HG03460 (cell line): ENCODE results near the gene SLC16A12.

ENCODE experiments used
- ATAC-seq: cut with Tn5 transposase; IDR thresholded peaks from one replicate; pipeline ENCODE4 v1.9.1; 2021; ENCODE audit not compliant: unreplicated experiment

SLC16A12 gene

GRCh38 chr10:89516149-89516832 lies 19.1 kb downstream of the SLC16A12 start:
- ATAC-seq, result no peak

GRCh38 chr10:89515031-89515841 lies 20.2 kb downstream of the SLC16A12 start:
- no peak for ATAC-seq

- no peak for ATAC-seq
These were observed 22.2 kb downstream of the SLC16A12 start for GRCh38 chr10:89513206-89513605.

GRCh38 chr10:89505640-89506275 lies 29.6 kb downstream of the SLC16A12 start:
- ATAC-seq, result no peak

GRCh38 chr10:89504691-89505090 lies 30.7 kb downstream of the SLC16A12 start:
- no peak for ATAC-seq

- ATAC-seq, result no peak
These were observed 31.6 kb downstream of the SLC16A12 start for GRCh38 chr10:89503652-89504370.

GRCh38 chr10:89503151-89503550 lies 32.2 kb downstream of the SLC16A12 start:
- ATAC-seq, result no peak

- no peak for ATAC-seq
These were observed 32.8 kb downstream of the SLC16A12 start for GRCh38 chr10:89502549-89502948.

- no peak for ATAC-seq
These were observed 40.8 kb downstream of the SLC16A12 start for GRCh38 chr10:89494575-89494974.

GRCh38 chr10:89494068-89494467 lies 41.3 kb downstream of the SLC16A12 start:
- ATAC-seq, result no peak

- no peak for ATAC-seq
These were observed 43.5 kb downstream of the SLC16A12 start for GRCh38 chr10:89491932-89492331.

- no peak for ATAC-seq
These were observed 44.6 kb downstream of the SLC16A12 start for GRCh38 chr10:89490596-89491335.

- ATAC-seq, result no peak
These were observed 53.1 kb downstream of the SLC16A12 start for GRCh38 chr10:89482256-89482655.

GRCh38 chr10:89481662-89482061 lies 53.7 kb downstream of the SLC16A12 start:
- ATAC-seq, result no peak

GRCh38 chr10:89479771-89480446 lies 55.5 kb downstream of the SLC16A12 start:
- no peak for ATAC-seq

GRCh38 chr10:89478739-89479654 lies 56.4 kb downstream of the SLC16A12 start:
- ATAC-seq, result no peak

GRCh38 chr10:89478085-89478738 lies 57.2 kb downstream of the SLC16A12 start:
- no peak for ATAC-seq

GRCh38 chr10:89476150-89476549 lies 59.2 kb downstream of the SLC16A12 start:
- ATAC-seq, result no peak
